NCI-H748 (cell line): Measurements from ENCODE around the gene IL32.

Experiments
- DNase-seq: peaks from one replicate; lab custom pipeline; 2025; ENCODE audit not compliant: unreplicated experiment; lab: John Stamatoyannopoulos, UW

Gene IL32

DNA sequence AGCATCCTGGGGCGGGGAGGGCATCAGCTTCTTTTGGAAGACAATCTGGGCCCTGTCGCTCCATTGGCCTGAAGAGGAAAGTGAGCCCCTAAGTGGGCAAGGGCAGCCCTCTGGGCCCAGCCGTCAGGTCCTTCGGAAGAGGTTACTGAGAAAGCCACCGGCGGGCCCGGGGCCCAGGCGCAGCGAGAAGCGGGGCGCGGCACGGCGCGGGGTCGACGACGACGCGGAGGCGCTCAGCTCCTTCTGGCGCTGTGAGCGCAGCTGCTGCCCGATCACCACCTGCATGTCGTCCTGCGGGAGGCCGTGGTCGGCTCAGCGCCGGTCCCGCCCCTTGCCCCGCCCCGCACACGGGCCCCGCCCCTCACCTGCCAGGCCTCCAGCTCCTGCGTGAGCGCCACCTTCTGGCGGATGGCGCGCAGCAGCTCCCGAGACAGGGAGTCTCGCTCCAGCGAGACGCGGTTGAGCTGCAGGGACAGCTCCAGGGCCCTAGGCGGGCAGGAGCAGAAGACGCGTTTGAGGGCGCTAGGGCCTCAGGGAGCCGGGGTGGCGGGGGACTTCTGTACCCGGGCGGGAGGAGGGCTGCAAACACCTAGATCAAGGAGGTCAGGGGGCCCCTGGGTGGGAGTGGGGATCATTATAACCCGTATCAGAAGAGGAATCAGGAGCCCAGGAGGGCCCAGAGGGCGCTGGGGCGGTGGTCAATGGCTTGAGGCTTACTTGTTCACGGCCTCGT, 37.3 kb upstream of the IL32 start:
- peak; percentile 85 for DNase-seq

DNA sequence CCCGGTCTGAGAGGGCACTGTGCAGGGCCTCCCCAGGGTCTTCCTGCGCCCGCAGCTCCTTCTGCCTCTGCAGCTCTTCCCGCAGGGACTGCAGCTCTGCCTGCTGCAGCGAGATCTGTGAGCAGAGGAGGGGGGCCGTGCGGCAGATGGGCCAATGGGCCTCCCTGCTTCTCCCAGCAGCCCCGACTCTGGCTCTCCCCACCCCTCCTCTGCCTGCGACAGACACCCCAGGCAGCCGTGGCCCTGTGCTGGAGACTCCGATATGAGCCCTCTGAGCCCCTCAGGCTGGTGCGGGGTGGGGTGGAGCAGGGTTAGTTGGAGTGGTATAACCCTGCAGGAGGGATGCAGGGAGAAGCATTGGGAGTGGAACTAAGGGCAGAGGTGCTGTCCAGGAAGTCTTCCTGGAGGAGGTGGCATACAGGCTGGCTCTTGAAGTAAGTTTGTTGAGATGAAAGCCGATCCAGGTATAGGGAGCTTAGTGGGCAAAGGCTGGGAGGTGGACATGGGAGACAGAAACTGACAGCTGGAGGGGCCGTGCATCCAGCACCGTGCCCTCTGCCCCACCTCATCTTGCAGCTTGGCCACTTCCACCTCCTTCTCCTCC, 36.6 kb upstream of the IL32 start:
- no peak for DNase-seq

DNA sequence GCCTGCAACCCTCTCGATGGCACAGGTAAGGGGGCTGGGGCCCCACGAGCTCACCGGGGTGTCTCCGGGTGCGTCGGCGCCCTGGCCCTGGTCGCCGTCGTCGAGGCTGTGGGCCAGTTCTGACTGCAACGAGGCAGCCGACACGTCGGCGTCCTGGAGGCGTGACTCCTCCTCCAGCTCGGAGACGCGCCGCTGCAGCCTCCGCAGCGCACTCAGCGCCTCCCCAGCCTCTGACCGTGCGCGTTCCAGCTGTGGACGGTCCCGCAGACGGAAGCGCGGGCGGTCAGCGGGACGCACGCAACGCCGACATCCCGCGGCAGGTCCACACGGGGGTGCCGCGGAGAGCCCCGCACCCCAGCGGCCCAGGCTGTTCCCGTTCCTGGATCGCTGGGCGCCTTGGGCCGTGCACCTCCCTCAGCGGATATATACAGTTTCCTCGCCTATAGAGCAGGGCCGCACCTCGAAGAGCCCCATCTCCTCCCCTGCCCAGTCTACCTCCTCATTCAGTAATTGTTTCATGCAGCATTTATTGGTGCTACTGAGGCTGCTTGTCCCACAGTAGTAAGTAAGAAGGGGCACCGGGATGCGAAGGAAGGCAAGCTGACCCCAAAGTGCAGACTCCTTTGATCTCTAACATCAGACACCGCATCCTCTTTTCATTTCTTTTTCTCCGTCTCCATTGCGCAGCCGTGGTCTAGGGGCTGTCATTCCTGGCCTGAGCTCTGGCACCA, 35.8 kb upstream of the IL32 start:
- peak; percentile 46 for DNase-seq

DNA sequence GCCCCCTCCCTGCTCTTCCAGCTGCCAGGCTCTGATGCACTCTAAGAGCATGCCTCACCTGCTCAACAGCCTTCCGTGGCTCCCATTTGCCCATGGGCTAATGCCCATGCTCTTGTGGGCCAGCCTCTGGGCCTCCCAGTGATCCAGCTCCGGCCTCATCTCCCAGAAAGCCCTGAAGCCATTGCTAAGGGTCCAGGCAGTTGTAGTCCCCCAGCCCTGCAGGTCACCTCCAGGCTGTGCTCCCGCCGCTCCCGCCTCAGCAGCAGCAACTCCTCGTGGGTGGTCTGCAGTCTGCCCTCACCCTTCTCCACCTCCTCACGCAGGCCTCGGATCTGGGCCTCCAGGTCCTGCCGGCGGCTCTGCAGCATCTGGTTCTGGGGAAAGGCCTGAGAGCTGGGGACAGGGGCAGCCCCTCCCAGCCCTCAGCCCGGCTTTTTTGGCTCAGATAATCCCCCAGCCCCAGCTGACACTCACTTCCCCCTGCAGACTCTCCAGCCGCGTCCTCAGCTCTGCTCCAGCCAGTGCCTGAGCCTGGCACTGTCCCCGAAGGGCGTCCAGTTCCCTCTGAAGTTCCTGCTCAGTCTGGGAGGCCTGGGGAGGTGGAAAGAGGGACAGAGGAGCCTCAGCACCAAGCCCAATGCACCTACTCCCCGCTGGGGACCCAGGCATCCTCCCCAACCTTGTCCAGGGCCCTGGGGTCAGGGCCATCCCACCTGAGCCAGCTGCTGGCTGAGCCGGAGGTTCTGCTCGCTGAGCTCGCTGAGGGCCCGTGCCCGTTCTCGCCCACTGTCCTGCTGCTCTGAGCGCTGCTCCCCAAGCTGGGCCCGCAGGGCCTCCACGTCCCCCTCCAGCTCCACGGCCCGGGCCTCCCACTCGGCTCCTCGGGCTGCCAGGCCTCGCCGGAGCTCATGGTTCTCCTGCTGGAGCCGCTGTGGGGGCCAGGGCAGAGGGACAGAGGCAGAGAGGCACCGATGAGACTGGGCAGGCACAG, 34.9 kb upstream of the IL32 start:
- DNase-seq = no peak

DNA sequence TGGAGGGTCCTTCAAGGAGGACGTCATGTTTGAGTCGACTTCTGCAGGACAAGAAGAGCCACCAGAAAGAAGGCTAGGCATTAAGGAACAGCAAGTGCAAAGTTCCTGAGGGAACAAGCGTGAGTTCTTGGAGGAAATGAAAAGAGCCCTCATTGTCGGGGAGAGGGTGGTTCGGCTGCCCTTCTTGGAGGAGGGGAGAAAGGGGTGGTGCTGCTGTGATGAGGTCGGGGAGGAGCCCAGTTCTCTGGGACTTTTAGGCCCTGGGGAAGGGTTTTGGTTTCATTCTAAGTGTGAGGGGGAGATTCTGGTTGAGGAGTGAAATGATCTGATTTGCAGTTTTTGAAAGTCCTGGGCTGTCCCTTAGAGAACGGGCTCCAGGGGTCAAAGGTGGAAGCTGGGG, 32.8 kb upstream of the IL32 start:
- DNase-seq = no peak

DNA sequence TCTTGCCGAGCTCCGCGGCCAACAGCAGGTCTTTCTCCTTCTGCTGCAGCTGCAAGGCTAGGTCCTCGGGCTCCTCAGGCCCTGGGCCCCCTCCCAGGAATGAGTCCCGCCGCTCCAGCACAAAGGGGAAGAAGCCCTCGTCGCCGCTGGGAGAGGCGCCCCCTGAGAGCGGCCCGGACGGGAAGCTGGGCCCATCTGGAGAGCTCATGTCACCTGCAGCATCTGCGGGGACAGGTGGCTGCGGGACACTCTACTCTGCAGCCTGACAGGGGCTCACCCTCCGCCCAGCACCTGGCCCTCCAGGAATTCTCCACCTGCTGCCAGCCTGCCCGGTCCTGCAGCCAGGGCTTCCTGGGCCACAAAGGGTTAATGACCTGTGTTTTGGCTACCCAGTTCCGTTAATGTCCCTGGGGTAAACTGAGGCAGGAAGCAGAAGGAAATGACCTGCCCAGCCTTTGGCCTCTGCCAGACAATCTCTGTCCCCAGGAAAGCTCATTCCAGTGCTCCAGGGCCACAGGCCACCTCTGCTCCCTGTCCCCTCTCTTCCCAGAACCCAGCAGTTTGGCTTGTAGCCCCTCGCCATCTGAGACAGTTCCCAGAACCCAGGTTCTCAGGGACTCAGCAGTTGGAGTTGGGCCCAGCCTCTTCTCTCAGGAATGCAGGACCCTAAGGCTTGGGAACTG, 30.0 kb upstream of the IL32 start:
- DNase-seq = no peak

DNA sequence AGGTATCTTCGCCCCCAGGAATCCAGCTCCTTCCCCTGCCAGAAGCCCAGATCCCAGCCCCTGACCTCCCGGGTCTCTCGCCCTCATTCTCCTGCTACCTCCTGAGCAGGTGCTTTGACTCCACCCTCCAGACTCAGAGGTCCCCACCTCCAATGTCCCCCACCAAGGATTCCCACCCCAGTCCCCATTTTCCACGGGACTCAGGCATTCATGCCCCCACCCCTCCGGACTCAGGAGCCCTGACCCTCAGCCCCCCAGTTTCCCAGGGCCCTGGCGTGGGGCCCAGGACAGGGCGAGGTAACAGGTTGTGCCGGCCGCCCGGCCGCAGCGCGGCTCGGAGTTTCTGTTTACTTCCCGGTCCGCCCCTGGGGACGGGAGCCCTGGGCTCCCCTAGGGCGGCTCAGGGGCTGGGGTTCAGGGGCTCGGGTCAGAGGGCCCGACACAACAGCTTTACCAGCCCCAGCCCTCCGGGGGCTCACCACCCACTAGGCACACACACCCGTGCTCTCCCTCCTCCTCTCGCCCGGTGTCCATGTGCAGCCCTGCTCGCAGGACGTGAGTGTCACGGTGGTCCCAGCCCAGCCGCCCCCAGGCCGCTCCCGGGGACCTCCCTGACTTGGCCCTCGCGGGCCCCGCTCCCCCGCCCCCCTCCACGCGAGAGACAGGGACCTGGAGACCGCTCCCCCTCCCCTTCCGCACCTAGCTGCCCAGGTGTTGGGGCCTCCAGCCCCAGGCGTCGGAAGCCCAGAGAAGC, 29.3 kb upstream of the IL32 start:
- peak; percentile 20 for DNase-seq

DNA sequence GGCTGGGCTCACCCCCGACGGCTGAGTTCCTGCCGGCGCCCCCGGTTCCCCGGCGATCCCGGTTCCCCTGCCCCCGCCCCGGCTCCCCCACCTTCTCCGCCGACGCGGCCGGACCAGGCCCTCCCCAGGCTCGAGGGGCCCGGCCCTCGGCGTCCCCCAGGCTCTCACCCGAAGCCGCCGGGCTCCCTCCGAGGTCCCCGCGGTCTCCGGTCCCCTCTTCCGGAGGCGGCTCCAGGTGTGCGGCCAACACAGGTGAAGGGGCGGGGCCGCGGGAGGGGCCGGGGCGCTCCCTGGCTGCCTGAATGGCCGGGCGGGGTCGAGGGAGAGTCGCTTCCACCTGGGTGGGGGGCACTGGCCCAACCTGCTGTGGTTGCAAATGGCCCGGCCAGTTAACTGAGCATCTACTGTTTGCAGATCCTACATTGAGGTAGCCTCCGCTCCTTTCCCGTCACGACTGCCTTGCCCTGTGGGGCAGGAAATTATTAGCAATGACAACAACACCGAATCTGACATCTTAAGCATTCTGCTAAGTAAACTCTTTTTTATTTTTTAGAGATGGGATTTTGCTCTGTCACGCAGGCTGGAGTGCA, 28.6 kb upstream of the IL32 start, which contains the start of gene BICDL2:
TSS of gene BICDL2 (minus strand) at position 219 of the 590 bp plus-strand sequence. CDS start 1,448 bp downstream, outside the sequence.
- peak; percentile 45 for DNase-seq

DNA sequence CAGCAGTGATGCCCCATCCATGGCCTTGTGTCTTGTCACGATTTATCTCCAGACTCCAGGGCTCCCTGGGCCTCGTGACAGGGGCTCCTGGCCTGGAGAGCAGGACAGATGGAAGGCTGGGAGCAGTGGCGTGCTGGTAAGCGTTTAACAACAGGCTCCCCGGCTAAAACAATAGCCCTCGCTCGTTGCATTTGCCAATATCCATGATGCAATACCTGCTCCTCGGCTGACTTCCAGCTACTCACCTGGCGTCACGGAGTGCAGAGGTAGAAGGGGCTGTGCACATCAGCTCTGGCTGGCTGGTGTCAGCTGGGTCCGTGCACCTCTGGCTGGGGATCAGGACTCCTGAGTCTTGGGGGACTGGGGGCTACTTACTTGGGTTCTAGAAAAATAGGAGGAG, 27.2 kb upstream of the IL32 start:
- peak; percentile 11 for DNase-seq

DNA sequence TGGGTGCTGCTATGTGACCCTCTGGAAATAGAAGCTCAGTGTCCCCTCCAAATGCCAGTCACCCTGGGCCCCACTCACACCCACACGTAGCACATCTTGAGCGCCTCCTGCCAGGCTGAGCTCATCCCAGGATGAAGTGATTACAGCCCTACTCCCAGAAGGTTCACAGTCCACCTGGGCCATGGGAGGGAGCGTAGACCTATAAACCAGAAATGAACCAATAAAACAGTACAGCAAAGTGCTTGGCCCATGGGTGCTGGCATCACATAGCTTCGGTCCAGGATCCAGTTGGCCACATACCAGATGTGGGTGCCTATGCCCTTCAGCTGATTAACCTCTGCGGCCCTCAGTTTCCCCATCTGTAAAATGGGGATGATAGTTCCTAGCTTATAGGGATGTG, 26.5 kb upstream of the IL32 start:
- DNase-seq = no peak

DNA sequence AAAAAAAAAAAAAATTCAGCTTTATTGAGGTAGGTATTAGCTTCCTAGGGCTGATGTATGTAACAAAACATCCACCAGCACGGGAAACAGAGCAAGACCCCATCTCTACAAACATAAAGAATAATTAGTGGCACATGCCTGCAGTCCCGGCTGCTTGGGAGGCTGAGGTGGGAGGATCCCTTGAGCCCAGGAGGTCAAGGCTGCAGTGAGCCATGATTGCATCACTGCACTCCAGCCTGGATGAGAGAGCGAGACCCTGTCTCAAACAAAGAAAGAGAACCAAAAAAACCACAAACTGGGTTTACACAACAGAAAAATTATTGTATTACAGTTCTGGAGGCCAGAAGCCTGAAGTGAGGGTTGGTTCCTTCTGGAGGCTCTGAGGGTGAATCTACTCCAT, 23.1 kb upstream of the IL32 start:
- no peak for DNase-seq

DNA sequence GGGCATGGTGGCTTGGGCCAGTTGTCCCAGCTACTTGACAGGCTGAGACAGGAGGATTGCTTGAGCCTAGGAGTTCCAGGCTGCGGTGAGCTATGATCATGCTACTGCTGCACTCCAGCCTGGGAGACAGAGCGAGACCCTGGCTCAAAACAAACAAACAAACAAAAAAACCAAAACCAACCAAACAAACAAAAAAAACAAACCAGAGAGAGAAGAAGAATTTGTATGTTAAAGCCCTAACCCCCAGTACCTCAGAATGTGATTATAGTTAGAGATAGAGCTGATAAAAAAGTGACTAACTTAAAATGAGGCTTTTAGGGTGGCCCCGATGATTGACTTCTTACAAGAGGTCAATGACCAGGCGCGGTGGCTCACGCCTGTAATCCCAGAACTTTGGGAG, 20.7 kb upstream of the IL32 start:
- DNase-seq = no peak

DNA sequence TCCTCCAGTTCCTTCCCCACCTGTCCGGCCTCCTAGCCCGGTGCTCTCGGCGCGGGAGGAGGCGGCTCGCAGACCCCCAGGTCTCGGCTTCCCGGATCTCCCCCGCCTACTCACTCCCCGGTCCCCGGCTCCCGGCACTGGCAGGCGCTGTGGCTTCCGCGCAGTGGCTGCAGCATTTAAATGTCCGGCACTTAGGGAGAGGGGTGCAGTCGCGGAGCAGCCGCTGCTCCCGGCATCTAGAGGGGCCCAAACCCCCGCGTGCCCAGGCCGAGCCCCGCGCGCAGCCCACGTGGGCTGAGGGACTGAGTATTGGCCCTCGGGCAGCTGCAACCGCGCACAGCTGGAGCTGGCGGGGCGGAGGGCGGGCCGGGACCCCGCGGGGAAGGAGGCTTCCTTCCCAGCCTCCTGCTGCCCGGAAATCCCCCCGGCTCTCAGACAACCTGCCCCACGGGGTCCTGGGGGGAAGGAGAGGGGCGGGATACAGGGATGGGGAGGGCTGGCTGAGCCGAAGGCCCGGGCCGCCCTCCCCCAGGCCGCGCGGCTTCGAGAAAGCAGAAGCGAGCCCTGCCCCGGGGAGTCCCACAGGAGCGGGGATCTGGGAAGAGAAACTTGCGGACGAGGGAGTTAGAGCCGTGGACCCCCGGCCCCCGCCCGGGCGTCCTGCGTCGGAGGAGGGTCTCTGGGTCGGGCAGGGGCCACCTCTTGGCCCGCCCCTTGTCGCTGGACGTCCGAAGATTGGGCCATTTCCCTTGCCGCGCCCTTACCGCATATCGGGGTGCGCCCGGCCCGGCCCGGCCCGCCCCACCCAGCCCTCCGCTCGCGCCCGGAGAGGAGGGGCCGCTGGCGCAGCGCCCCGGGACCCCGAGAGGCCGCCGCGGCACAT, 19.4 kb upstream of the IL32 start, which contains the start of gene MMP25:
TSS of gene MMP25 (plus strand) at position 804 of the 883 bp plus-strand sequence. CDS start 357 bp downstream, outside the sequence.
- DNase-seq = peak; percentile 37

DNA sequence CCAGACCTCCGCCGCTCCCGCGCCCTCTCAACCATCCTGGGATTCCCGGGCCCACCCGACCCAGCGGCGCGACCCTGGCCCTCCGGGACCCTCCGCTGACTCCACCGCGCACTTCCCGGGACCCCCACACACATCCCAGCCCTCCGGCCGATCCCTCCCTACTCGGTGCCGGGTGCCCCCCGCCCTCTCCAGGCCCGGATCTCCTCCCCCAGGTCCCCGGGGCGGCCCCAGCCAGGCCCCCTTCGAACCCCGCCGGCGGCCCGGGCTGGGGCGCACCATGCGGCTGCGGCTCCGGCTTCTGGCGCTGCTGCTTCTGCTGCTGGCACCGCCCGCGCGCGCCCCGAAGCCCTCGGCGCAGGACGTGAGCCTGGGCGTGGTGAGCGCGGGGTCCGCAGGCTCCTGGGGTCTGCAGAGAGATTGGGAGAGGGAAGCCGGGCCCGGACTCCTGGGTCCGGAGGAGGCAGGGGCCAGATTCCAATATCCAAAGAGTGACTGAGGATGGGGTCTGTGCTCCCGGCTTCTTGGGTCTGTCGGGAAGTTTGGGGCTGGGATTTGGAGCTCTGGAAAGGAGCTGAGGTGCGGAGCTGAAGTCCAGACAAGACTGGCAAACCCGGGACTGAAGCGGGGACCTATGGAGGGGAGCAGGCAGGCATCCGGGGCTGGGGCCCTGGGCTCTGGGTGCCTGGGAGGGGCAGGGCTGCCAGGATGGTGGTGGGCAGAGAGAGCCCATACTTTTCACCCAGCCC, 18.6 kb upstream of the IL32 start:
- no peak for DNase-seq

DNA sequence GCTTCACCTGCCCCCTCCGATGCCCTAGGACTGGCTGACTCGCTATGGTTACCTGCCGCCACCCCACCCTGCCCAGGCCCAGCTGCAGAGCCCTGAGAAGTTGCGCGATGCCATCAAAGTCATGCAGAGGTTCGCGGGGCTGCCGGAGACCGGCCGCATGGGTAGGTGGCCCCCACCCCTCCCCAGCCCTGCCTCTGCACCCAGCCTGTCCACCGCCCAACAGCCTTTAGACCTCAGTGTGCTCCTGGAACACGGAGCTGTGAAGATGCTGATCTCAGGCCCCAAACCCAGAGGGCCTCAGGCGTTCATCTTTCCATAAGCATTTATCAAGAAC, 18.1 kb upstream of the IL32 start:
- no peak for DNase-seq

DNA sequence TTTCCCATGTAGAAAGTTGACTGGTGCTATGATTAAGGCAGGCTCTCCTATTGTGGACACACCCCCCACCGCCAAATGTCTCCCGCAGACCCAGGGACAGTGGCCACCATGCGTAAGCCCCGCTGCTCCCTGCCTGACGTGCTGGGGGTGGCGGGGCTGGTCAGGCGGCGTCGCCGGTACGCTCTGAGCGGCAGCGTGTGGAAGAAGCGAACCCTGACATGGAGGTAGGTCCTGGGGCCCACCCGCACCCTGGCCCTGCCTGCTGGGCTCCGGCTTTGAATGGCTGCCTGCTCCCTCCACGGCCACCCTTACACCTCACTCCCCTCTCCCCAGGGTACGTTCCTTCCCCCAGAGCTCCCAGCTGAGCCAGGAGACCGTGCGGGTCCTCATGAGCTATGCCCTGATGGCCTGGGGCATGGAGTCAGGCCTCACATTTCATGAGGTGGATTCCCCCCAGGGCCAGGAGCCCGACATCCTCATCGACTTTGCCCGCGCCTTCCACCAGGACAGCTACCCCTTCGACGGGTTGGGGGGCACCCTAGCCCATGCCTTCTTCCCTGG, 15.4 kb upstream of the IL32 start:
- no peak for DNase-seq

DNA sequence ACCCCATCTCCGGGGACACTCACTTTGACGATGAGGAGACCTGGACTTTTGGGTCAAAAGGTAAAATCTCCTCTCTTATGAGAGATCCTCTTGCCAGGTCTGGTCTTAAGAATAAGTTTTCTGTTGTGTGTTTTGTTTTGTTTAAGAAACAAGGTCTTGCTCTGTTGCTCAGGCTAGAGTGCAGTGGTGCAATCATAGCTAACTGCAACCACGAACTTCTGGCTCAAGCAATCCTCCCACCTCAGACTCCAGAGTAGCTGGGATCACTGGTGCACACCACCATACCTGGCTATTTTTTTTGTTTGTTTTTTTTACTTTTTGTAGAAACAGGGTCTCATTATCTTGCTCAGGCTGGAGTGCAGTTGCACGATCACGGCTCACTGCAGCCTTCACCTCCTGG, 15.0 kb upstream of the IL32 start:
- no peak for DNase-seq
